Fibroblast of mammary gland (primary cell): Measurements from ENCODE around the gene C4orf54.

Experiments
- DNase-seq: peaks from one replicate; pipeline ENCODE4 v3.0.0-alpha.2; 2010; ENCODE audit warnings: low read depth
- H3K4me3 ChIP-seq: 2 replicates; pipeline ENCODE4 v1.5.1; 2011; ENCODE audit warnings: low read depth, mild to moderate bottlenecking, low read length, moderate library complexity; ENCODE audit not compliant: control insufficient read depth
- CTCF ChIP-seq: conservative IDR thresholded peaks from 2 replicates; pipeline ENCODE4 v1.5.1; 2011; ENCODE audit warnings: low read depth, low read length, inconsistent platforms; ENCODE audit not compliant: control insufficient read depth, insufficient read depth

C4orf54 gene

GRCh38 chr4:99657798-99658197, at the start of gene C4orf54:
Gene C4orf54, minus strand, starts transcription at chr4:99657828. Its CDS starts 3,180 bp downstream, at chr4:99654648.
- no peak for TF ChIP-seq CTCF
- DNase-seq: no peak

DNA sequence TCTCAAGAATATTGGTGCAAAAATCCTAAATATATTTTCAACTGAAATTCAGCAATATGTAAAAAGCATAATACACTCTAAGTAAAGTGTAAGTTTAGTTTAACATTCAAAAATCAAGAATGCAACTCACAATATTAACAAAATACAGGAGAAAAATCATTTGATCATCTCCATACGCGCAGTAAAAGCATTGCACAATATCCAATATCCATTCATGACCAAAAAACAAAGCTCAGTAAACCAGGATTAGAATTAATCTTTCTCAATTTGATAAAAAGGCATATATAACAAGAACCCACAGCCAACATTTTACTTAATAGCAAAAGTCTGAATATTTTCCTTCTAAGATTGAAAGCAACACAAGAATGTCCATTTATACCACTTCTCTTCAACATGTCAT, 48.3 kb upstream of the C4orf54 start:
- TF ChIP-seq CTCF: no peak
- H3K4me3 ChIP-seq: no peak overlapping the region
- DNase-seq: no peak

More at GRCh38 chr4:99657798-99658197, at the start of gene C4orf54:
- H3K4me3 ChIP-seq: no peak within 1 kb of the TSS

GRCh38 chr4:99696801-99697200, 39.2 kb upstream of the C4orf54 start:
- DNase-seq: no peak
- TF ChIP-seq CTCF: no peak
- no peak overlapping the region for H3K4me3 ChIP-seq

- no peak overlapping the region for H3K4me3 ChIP-seq
- no peak for TF ChIP-seq CTCF
- no peak for DNase-seq
Measured at GRCh38 chr4:99693140-99693539, 35.5 kb upstream of the C4orf54 start.

DNA sequence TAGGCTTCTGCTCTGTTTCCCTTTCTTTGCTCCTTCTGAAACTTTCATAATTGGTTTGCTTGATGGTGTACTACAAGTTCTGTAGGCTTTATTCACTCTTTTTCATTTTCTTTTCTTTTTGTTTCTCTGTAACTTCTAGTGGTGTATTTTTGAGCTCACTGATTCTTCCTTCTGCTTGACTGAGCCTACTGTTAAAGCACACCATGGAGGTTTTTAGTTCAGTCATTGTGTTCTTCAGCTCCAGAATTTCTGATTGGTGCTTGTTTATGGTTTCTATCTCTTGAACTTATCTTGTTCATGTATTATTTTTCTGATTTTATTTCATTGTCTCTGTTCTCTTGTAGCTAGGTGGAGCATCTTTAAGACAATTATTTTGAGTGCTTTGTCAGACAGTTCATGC, 33.4 kb upstream of the C4orf54 start:
- H3K4me3 ChIP-seq: no peak overlapping the region
- DNase-seq: no peak
- no peak for TF ChIP-seq CTCF

DNA sequence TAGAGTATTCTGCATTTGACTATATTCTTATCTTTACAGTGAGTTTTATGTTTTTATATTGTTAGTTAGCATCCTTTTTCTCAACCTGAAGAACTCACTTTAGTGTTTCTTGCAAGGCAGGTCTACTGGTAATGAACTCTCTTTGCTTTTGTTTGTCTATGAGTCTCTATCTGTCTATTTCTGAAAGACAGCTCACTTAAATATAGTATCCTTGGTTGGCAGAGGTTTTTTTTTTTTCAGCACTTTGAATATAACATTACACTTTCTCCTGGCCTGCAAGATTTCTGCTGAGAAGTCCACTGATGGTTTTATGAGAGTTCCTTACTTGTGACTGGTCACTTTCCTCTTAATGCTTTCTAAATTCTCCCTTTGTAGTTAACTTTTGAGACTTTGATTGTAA, 32.8 kb upstream of the C4orf54 start:
- no peak for DNase-seq
- H3K4me3 ChIP-seq: no peak overlapping the region
- no peak for TF ChIP-seq CTCF

- no peak overlapping the region for H3K4me3 ChIP-seq
- no peak for TF ChIP-seq CTCF
- no peak for DNase-seq
Measured at GRCh38 chr4:99687120-99687519, 29.5 kb upstream of the C4orf54 start.
